HG03175 (cell line): Measurements from ENCODE around the gene PM20D2.
A peak's percentile ranks its signal among the peaks of the same experiment; 100 is the strongest.

ENCODE experiments used
- ATAC-seq: cut with Tn5 transposase; IDR thresholded peaks from one replicate; pipeline ENCODE4 v1.9.1; 2021; ENCODE audit warnings: mild to moderate bottlenecking, moderate library complexity; ENCODE audit not compliant: unreplicated experiment

The PM20D2 gene

DNA sequence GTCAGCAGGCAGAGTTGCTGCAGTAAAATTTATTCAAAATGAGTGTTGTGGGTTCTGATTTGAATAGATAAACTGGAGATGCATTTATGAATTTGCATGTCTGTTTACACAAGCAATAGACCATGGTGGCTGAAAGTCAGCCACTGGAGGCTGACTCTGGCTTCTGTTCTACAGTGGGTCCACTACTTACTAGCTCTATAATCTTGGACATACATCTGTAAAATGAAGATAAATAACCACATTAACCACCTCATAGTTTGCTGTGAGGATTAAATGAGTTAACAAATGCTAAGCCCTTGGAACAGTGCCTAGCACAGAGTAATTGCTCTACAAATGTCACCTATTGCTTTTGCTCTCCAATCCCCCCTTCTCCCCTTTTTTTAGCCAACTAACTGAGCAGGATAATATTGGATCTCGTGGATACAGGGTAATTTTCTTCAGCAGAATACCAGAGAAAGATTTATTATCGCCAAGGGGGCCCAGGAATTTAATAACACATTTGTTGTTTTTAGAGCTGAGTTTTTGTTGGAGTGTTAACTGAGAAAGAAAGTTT lies 1.4 kb upstream of the PM20D2 start:
- peak; percentile 51 for ATAC-seq

- peak; percentile 66 for ATAC-seq
These were observed 532 bp upstream of the PM20D2 start for GRCh38 chr6:89145091-89145955.

GRCh38 chr6:89146718-89147700 lies 1.2 kb downstream of the PM20D2 start:
- no peak for ATAC-seq

GRCh38 chr6:89148016-89148750 lies 2.3 kb downstream of the PM20D2 start:
- ATAC-seq = no peak

DNA sequence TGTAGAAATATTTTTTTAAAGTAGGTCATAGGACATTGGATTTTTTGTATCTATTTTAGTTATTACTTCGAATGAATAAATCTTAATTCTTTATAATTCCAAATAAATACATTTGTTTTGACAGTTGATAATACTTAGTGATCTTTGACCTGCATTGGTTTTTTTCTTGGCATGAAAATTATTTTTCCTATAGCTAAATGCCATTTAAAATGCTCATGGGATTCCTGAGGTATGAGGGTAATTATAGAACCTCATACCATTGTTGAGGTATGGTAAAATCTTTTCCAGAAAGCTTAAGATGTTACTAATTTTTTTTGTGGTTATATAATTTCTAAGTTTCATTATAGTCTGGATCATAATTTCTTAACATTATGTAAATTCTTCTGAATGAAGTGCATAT lies 8.3 kb downstream of the PM20D2 start:
- no peak for ATAC-seq

DNA sequence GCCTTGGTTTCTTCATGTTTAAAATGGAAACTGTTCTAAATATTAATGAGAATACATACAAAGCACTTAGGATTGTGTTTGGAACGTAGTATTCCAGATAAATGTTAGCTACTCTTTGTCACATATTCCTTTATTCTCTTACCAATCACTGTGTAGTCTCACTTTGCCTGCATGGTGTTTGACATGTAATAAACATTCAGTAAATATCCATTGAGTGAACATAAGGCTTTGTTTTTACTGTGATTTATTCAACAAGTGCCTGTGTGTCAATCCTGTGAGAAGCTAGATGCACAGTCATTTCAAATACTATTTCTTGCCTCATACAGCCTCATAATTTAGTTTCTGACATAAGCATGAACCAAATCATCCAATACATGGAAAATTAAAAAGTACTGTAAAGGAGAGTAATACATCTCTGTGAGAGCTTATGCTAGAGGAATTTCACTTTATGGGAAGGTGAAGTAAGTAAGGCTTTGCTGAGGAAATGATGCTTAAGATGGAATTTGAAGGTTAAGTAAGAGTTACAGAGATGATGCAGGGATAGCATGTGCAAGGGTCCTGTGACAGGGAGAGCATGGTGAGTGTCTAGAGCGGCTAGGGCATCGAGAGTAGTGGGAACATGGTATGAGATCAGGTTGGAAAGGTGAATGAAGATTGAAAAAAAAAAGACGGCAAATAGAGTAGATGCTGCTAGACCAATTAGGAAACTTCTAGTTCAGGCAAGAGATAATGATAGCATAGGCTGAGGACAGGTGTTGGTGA lies 14.7 kb downstream of the PM20D2 start:
- no peak for ATAC-seq

DNA sequence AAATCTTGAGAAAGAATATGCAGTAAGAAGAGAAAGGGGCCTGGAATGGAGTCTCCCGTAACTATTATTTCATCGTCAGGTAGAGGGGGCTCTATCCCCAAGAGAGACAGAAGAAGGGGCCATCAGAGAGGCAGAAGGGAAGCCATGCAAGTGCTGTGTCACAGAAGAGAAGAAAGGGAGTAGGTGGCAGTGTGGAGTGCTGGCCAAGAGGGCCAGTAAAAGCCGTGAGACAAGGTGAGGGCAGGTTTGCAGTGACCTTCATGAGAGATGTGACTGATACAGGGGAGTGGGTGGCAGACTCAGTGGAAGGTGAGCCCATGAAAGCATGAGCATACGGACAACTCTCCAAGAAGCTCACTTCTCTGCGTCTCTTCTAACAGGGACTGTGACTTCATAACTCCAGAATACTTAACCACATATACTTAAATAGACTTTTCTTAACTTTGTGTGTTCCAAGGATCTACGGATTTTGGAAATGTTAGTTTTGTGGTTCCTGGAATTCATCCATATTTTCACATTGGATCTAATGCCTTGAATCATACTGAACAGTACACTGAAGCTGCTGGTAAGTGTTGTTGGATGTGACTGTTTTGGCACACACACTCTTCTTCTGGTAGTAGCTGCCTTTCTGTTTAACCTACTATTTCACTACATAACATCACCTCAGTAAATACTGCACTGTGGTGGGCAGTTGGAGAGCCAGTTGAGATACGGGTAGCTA lies 15.6 kb downstream of the PM20D2 start:
- no peak for ATAC-seq

- no peak for ATAC-seq
These were observed 16.2 kb downstream of the PM20D2 start for GRCh38 chr6:89162047-89162371.

- ATAC-seq = no peak
These were observed 26.3 kb downstream of the PM20D2 start for GRCh38 chr6:89172131-89172530.

DNA sequence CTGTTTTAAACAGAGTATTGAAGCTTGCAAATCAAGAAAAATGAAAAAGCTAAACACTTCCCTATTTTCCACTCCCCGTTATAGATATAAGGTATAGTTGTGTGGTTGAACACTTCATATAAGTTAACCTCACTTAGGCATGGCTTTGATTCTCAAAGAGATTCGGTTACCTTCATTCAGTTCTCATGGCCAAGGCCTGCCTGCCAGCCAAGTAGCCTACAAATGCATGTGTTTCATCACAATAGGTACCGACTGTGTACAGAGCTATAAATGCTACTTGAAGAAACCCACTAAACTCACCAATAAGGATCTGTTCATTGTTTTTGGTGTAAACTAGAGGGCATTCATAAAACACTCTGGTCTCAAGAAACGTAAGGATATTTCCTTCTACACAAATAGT lies 27.8 kb downstream of the PM20D2 start:
- ATAC-seq = no peak

DNA sequence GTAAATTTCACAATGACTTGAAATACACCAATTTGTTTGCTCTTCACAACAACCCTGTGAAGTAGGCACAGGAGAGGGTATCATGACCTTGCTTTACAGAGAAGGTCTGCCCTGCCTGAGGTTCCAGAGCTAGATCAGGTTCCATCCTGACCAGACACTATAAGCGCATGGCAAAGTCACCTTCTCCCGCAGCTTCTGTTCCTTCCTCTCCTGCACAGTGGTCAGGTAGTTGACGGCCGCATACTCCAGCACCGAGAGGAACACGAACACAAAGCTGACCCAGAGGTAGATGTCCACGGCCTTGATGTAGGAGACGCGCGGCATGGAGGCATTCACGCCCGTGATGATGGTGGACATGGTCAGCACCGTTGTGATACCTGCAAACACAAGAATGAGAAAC lies 34.3 kb downstream of the PM20D2 start:
- ATAC-seq = no peak

GRCh38 chr6:89180971-89181370 lies 35.1 kb downstream of the PM20D2 start:
- no peak for ATAC-seq

GRCh38 chr6:89183294-89183693 lies 37.4 kb downstream of the PM20D2 start:
- no peak for ATAC-seq

DNA sequence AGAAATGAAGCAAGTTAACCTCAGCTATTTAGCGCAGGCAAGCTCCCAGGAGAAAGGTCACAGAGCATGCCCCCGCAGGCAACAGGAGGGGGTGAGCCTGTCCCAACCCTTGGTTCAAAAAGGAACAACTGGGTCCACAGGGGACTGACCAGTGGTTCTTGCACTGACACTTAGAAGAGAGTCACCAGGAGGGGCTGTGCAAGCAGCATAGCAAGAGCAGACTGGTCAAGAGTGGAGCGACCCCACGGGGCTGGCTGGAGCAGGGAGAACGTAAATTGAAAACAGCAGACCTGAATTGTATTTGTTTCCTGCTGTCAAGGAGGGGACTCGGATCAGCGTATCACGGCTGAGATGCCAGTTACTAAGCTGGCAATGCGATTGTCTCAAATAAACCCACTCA lies 38.5 kb downstream of the PM20D2 start:
- ATAC-seq = no peak

- ATAC-seq = no peak
These were observed 40.9 kb downstream of the PM20D2 start for GRCh38 chr6:89186762-89187161.

GRCh38 chr6:89187504-89187903 lies 41.6 kb downstream of the PM20D2 start:
- ATAC-seq = no peak

- ATAC-seq = no peak
These were observed 44.9 kb downstream of the PM20D2 start for GRCh38 chr6:89190741-89191140.

DNA sequence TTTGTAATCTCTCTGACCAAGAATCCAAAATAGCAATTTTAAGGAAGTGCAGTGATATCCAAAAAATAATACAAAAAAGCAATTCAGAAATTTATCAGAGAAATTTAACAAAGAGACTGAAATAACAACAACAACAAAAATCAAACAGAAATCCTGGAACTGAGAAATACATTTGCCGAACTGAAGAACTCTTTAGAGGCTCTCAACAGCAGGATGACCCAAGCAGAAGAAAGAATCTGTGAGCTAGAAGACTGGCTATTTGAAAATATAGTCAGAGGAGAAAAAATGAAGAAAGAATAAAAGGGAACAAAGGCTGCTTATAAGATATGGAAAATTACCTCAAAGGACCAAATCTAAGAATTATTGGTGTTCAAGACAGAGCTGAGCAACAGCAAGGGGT lies 48.7 kb downstream of the PM20D2 start:
- ATAC-seq = no peak

- no peak for ATAC-seq
These were observed 51.3 kb downstream of the PM20D2 start for GRCh38 chr6:89197141-89197540.

DNA sequence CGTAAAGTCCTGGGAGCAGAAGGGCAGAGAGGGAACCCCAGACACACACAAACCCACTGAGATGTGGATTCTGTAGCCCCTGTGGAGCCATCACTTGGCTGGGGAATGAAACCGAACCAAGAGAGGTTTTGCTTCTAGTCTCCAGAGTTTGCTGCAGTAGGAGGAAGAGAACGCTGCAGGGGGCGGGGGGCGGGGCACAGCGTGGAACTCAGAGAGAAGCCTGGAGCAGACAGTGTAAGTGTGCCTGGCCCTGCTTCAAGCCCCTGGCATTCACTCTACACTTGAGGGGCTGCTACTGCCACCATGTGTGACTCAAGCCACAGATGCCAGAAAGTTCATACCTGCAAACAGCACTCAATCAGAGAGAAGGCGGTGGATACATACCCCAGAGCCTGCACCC lies 52.4 kb downstream of the PM20D2 start:
- no peak for ATAC-seq
